Keratinocyte (primary cell): Measurements from ENCODE around the gene ERVH48-1.
"Not testable (repeated sequence)": the region's sequence is repeated elsewhere in the genome, so short reads cannot be mapped to it uniquely, and the experiment has no call there.

Source experiments
- EZH2 ChIP-seq: IDR thresholded peaks from one replicate; pipeline ENCODE4 v1.6.1; 2012; ENCODE audit warnings: inconsistent platforms, mild to moderate bottlenecking, low read length, moderate library complexity
- TF ChIP-seq, protein P1 (sequence below), 3 experiments: IDR thresholded peaks in 1 of 3; conservative IDR thresholded peaks in 1 of 3; optimal IDR thresholded peaks in 1 of 3; 2 replicates in 2 of 3; 3 replicates in 1 of 3; pipeline versions ENCODE3 to v1.5.1; 2011; ENCODE audit warnings: low read length in 3 of 3, mild to moderate bottlenecking in 3 of 3, moderate library complexity in 2 of 3, control low read depth in 1 of 3, inconsistent platforms in 1 of 3; ENCODE audit not compliant: insufficient read depth in 2 of 3; ENCODE audit errors: extremely low read depth in 1 of 3

DNA sequence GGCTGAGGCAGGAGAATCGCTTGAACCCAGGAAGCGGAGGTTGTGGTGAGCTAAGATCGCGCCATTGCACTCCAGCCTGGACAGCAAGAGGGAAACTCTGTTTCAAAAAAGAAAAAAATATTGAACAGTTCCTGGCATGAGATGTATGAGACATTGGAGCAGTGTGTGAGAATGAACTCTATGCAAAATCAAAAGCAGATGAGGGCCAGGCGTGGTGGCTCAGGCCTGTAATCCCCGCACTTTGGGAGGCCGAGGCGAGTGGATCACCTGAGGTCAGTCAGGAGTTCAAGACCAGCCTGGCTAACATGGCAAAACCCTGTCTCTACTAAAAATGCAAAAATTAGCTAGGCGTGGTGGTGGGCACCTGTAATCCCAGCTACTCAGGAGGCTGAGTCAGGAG is 42.2 kb upstream of the ERVH48-1 start:
- TF ChIP-seq, protein P1, sequence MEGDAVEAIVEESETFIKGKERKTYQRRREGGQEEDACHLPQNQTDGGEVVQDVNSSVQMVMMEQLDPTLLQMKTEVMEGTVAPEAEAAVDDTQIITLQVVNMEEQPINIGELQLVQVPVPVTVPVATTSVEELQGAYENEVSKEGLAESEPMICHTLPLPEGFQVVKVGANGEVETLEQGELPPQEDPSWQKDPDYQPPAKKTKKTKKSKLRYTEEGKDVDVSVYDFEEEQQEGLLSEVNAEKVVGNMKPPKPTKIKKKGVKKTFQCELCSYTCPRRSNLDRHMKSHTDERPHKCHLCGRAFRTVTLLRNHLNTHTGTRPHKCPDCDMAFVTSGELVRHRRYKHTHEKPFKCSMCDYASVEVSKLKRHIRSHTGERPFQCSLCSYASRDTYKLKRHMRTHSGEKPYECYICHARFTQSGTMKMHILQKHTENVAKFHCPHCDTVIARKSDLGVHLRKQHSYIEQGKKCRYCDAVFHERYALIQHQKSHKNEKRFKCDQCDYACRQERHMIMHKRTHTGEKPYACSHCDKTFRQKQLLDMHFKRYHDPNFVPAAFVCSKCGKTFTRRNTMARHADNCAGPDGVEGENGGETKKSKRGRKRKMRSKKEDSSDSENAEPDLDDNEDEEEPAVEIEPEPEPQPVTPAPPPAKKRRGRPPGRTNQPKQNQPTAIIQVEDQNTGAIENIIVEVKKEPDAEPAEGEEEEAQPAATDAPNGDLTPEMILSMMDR (optimal IDR thresholded peaks at IDR 0.05 in 1 of 3, IDR thresholded peaks at IDR 0.05 in 1 of 3, conservative IDR thresholded peaks at IDR 0.05 in 1 of 3; ENCODE audit: extremely low read depth in 1 of 3, insufficient read depth in 2 of 3, low read length in 3 of 3) = not testable (repeated sequence)
- not testable (repeated sequence) for TF ChIP-seq EZH2
